Stimulated activated CD8-positive, alpha-beta memory T cell treated with anti-CD3 and anti-CD28 coated beads, Interleukin-12 subunit alpha, Interleukin-12 subunit beta, amount 100 ng/mL, for 1 hour (primary cell): ENCODE data around the gene NUDT1.

Source experiments
- DNase-seq: peaks from one replicate; pipeline ENCODE4 v3.0.0-alpha.2; 2020; ENCODE audit warnings: low read depth

Gene NUDT1

DNA sequence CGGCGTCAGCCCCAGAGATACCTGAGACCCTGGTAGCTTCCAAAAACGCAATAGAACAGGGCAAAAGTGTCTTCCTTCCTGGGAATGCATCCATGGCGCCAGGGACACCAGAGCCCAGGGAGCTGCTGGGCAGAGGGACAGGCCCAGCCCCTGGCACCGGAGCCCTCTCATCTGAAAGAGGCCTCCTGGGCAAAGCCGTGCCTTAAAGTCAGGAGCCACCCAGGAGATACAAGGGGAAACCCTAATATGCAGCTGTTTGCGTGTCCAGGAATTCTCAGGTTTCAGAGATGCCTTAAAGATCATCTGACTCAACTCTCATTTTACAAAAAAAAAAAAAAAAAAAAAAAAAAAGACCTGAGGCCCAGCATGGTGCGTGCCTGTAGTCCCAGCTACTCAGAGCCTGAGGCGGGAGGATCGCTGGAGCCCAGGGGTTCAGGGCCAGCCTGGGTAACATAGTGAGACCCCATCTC, 28.0 kb downstream of the NUDT1 start:
- no peak for DNase-seq

- DNase-seq = no peak
Measured at GRCh38 chr7:2270495-2270894, 28.5 kb downstream of the NUDT1 start.

DNA sequence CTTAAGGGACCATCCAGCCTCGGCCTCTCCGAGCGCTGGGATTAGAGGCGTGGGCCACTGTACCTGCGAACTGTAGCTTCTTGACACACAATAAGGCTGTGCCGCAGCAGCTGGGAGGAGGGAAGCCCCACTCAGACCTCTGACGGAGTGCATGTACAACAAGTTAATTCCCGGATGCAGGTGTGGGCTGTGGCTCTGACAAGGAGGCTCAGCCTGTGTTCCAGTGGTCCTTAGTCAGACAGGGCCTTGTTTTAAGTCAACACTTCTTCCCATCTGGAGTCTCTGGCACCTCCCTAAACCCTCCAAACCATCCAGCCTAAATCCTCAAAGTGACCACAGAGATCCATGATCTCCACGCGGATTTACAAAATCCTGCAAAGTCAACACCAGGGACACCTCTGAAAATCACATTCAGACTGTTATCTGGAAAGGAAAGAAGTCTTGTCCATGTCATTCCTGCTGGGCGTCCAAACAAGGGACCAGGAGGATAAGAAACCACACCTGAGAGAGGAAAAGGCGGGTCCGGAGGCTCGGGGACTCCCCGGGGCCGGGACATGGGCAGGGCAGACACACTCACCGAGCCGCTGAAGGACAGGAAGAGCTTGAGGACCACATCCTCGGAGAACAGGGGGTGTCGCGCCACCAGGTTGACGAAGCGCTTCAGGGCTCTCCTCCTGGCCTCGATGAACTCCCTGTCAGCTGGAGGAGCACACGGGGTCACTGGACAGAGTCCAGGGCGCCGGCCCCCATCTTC, 29.4 kb downstream of the NUDT1 start:
- no peak for DNase-seq

DNA sequence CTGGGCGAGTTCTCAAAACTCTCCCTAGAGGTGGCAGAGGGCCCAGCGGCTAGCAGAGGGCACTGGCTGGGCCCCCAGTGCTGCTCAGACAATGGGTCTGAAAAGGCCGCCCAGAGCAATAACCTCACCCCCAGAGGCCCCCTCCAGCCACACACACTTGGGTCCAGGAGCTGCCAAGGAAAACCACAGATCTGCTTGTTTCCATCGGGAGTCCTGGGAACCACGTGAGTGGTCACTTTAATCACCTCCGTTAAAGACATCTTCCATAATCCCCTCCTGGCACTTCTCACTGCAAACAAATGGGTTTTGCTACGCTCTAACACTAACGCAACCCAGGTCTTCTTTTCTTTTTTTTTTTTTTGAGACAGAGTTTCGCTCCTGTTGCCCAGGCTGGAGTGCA, 30.0 kb downstream of the NUDT1 start:
- no peak for DNase-seq

DNA sequence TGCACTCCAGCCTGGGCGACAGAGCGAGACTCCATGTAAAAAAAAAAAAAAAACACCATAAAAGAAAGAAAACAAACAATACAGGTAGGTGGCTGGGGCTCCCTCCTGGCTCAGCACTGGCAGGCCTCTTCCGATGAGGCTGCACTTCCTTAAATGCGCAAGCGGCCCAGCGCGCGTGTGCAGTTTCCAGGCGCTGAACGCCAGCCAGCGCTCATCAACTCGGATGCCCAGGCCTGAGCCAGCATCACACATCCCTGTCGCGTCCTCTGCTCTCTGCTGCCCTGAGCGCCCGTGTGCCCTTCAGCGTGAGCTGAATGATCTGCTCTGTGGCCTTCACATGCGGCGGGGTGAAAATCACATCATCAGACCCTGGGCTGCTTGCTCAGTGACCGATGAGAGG, 31.8 kb downstream of the NUDT1 start:
- DNase-seq = no peak

- DNase-seq = no peak
Measured at GRCh38 chr7:2274666-2275065, 32.6 kb downstream of the NUDT1 start.

DNA sequence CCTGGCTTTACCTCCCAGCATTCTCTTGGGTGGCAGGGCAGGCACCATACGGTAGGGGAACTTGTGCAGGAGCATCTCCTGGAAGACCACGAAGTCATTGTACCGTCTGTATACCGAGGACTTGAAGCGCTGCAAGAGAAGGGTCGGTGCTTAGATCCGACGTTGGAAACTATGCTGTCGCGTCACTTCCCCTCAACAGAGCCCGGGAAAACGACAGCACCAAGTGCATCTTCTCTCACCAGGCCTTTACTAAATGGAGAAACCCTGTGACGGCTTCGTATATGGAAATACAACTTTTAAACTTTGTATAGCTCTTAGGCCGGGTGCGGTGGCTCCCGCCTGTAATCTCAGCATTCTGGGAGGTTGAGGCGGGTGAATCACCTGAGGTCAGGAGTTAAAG, 33.1 kb downstream of the NUDT1 start:
- DNase-seq = no peak

DNA sequence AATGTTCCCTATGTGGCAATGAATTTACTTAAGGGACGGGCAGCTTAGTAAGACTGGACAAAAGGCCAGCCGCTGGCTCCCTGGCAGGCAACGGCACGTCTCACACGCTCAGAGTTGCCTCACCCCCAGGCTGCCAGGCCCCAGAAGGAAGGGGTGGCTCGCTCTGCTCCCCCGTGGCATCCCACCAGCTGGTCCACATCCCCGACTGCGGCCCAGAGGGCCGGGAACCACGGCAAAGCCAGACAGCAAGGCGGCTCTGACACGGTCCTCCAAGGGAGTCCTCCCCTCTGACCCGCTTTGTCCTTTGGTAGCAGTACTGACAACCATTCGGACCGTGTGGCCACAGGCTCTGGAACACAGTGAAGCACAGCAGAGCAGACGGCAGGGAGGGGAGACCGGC, 34.1 kb downstream of the NUDT1 start:
- DNase-seq = no peak

GRCh38 chr7:2278026-2278425, 36.0 kb downstream of the NUDT1 start:
- DNase-seq = no peak

- no peak for DNase-seq
Measured at GRCh38 chr7:2279896-2280295, 37.9 kb downstream of the NUDT1 start.

DNA sequence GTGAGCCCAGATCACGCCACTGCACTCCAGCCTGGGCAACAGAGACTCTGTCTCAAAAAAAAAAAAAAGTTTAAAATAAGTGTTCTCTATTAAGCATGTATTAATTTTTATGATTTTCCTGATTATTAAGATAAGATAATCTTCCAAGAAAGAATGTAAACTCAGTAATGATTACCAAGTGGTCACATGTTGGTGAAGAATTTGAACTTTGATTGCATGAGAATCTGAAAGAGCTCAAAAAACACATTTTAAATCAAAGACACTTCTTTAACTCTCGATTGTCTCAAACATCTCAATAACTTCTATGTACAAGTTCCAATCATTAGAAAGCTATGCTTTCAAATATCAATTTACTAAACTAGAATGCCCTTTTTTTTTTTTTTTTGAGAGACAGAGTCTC, 38.4 kb downstream of the NUDT1 start:
- no peak for DNase-seq

DNA sequence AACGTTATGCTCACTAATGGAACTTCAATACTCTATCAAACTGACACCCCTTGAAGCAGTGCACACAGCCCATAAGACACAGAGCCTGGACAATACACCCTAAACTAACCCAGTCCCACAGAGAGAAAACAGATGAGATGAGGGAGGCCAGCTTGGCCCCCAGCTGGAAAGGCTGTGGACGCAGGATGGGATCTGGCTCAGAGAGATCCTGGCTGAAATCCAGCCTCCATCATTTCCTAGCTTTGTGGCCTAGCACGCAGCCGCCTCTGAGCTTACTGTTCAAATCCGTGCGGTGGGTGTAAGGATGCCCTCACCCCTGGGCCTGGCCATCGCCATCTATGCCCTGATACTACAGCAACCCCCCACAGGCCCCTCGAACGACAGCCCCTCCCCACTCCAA, 39.5 kb downstream of the NUDT1 start:
- no peak for DNase-seq

GRCh38 chr7:2282185-2282751, 40.2 kb downstream of the NUDT1 start:
- DNase-seq = no peak

GRCh38 chr7:2283074-2283473, 41.0 kb downstream of the NUDT1 start:
- no peak for DNase-seq

- DNase-seq = no peak
Measured at GRCh38 chr7:2287745-2288144, 45.7 kb downstream of the NUDT1 start.

DNA sequence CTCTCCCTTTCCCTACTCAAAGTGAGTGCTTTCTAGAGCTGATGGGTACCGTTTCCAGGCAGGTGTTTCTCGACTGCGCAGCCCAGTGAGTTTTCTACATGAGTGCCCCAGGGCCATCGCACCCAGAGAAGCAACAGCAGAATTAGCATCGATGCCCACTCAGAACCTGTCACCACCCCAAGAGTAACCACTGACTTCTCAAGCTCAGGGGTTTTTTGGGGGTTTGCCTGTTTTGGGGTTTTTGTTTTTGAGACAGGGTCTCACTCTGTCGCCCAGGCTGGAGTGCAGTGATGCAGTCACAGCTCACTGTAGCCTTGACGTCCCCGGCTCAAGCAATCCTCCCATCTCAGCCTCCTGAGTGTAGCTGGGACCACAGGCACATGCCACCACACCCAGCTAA, 46.5 kb downstream of the NUDT1 start:
- no peak for DNase-seq

GRCh38 chr7:2289111-2289586, 47.1 kb downstream of the NUDT1 start:
- no peak for DNase-seq

GRCh38 chr7:2289621-2290020, 47.6 kb downstream of the NUDT1 start:
- no peak for DNase-seq

DNA sequence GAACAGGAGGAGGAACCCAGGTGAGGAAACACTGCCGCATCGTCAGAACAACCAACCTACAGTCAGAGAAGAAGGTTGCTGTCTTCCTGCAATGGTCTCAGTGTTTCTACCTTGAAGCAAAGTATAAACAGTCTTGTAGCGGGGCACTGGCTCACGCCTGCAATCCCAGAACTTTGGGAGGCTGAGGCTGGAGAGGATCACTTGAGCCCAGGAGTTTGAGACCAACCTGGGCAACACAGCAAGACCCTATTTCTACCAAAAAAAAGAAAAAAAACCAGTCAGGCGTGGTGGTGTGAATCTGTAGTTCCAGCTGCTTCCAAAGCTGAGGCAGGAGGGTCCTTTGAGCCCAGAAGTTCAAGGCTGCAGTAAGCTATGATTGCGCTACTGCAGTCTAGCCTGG, 48.9 kb downstream of the NUDT1 start:
- DNase-seq = no peak

- no peak for DNase-seq
Measured at GRCh38 chr7:2295936-2296620, 54.1 kb downstream of the NUDT1 start.

DNA sequence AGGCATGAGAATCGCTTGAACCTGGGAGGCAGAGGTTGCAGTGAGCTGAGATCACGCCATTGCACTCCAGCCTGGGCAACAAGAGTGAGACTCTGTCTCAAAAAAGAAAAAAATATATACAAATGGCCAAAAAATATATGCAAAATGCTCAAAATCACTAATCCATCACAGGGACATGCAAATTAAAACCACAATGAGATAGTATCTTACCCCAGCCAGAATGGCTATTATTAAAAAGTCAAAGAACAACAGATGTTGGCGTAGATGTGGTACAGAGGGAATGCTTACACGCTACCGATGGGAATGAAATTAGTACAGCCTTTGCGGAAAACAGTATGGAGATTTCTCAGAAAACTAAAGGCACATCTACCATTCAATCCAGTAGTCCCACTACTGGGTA, 54.8 kb downstream of the NUDT1 start:
- DNase-seq = no peak

- no peak for DNase-seq
Measured at GRCh38 chr7:2299131-2299829, 57.3 kb downstream of the NUDT1 start.
